Endothelial cell of umbilical vein (primary cell): ENCODE data around the gene MTF1. TPM values are rescaled to one million over a fixed set of nuclear protein-coding genes. Genes with fewer than 3 reads are reported as not detected.

ENCODE experiments used
- BruUV-seq: library from RNA; stranded (reverse); fragments of 400-500 nt; replicated peaks from 2 replicates; lab custom pipeline; 2021; lab: Mats Ljungman, UMichigan
- CTCF ChIA-PET: fragments of 300-600, 350-600 bp; sonication (Branson Sonifier 250); formaldehyde crosslinking; loops from one replicate; lab custom pipeline; 2021; ENCODE audit warnings: antibody characterized with exemption, inconsistent platforms; lab: Charles Lee
- POLR2A ChIA-PET: fragments of 300-600, 350-600 bp; sonication (Branson Sonifier 250); formaldehyde crosslinking; loops from one replicate; lab custom pipeline; 2021; ENCODE audit warnings: antibody characterized with exemption, inconsistent platforms; lab: Charles Lee
- DNase-seq: peaks from one replicate; pipeline ENCODE4 v3.0.0-alpha.2; 2011; ENCODE audit warnings: low read depth, low spot score
- FAIRE-seq: peaks from 2 replicates; lab custom pipeline; 2011; peaks lifted over from hg19 to GRCh38; lab: Jason Lieb, UNC
- H2AFZ ChIP-seq: 2 replicates; pipeline ENCODE4 v1.6.0; 2012; ENCODE audit warnings: low read depth, low read length, control low read depth, inconsistent platforms
- H3K27ac ChIP-seq: 2 replicates; pipeline ENCODE4 v1.5.1; 2011; ENCODE audit warnings: low read depth, mild to moderate bottlenecking, control low read depth, low read length, moderate library complexity; ENCODE audit not compliant: insufficient read depth
- H3K27me3 ChIP-seq, 2 experiments: 2 replicates each; pipeline versions ENCODE4 v1.6.0 to v1.6.1; 2011; ENCODE audit warnings: low read length in 2 of 2, mixed read lengths in 1 of 2; ENCODE audit not compliant: control insufficient read depth in 2 of 2, insufficient read depth in 2 of 2
- H3K36me3 ChIP-seq, 2 experiments: 2 replicates in 1 of 2; 3 replicates in 1 of 2; pipeline ENCODE4 v1.5.1; 2011; ENCODE audit warnings: low read length in 2 of 2, mild to moderate bottlenecking in 1 of 2, moderate library complexity in 1 of 2; ENCODE audit not compliant: control insufficient read depth in 2 of 2, insufficient read depth in 2 of 2; ENCODE audit errors: extremely low read depth in 1 of 2
- H3K4me1 ChIP-seq: 3 replicates; pipeline ENCODE4 v1.5.1; 2011; ENCODE audit warnings: mild to moderate bottlenecking, low read length; ENCODE audit not compliant: control insufficient read depth, insufficient read depth; ENCODE audit errors: extremely low read depth
- H3K4me2 ChIP-seq: 2 replicates; pipeline ENCODE4 v1.6.1; 2011; ENCODE audit warnings: low read length, control low read depth, mixed read lengths; ENCODE audit not compliant: insufficient read depth
- H3K4me3 ChIP-seq, 3 experiments: fragments of 200-600 bp in 1 of 3; sonication (generic), shearing (Covaris generic) in 1 of 3; replicated peaks in 1 of 3; 2 replicates each; pipeline ENCODE4 v1.5.1; 2011 to 2016; ENCODE audit warnings: control low read depth in 3 of 3, low read length in 3 of 3, mild to moderate bottlenecking in 2 of 3, inconsistent platforms in 1 of 3, low read depth in 1 of 3, moderate library complexity in 1 of 3; ENCODE audit not compliant: insufficient read depth in 1 of 3
- H3K79me2 ChIP-seq: 2 replicates; pipeline ENCODE4 v1.6.0; 2012; ENCODE audit warnings: low read length, inconsistent platforms; ENCODE audit not compliant: control insufficient read depth, insufficient read depth
- H3K9ac ChIP-seq: replicated peaks from 2 replicates; pipeline ENCODE3; 2011; ENCODE audit warnings: low read length, control low read depth; ENCODE audit not compliant: insufficient read depth; ENCODE audit errors: extremely low read depth
- H3K9me1 ChIP-seq: replicated peaks from 3 replicates; pipeline ENCODE4 v1.6.0; 2011; ENCODE audit warnings: mild to moderate bottlenecking, low read length; ENCODE audit not compliant: control insufficient read depth, insufficient read depth; ENCODE audit errors: extremely low read depth
- H3K9me3 ChIP-seq: replicated peaks from 2 replicates; pipeline ENCODE4 v1.5.1; 2012; ENCODE audit warnings: low read length, inconsistent platforms; ENCODE audit not compliant: control insufficient read depth, insufficient read depth
- H4K20me1 ChIP-seq: replicated peaks from 2 replicates; pipeline ENCODE3; 2011; ENCODE audit warnings: mild to moderate bottlenecking, low read length; ENCODE audit not compliant: control insufficient read depth, insufficient read depth; ENCODE audit errors: extremely low read depth
- CTCF ChIP-seq, 2 donors: IDR thresholded peaks; 1 replicate in 1 of 2; 2 replicates in 1 of 2; pipeline ENCODE4 v1.5.1; 2011; ENCODE audit warnings: low read length in 2 of 2, mild to moderate bottlenecking in 2 of 2, moderate library complexity in 2 of 2, control low read depth in 1 of 2, inconsistent platforms in 1 of 2, low read depth in 1 of 2; ENCODE audit not compliant: insufficient read depth in 1 of 2; ENCODE audit errors: extremely low read depth in 1 of 2
- EZH2 ChIP-seq: IDR thresholded peaks from 2 replicates; pipeline ENCODE4 v1.6.1; 2012; ENCODE audit warnings: borderline replicate concordance, low read depth, mild to moderate bottlenecking, moderate library complexity, low read length, inconsistent platforms; ENCODE audit not compliant: severe bottlenecking
- FOS ChIP-seq: IDR thresholded peaks from 2 replicates; pipeline ENCODE4 v1.6.1; 2011; ENCODE audit warnings: mild to moderate bottlenecking, low read length, moderate library complexity, borderline replicate concordance; ENCODE audit not compliant: insufficient read depth
- GATA2 ChIP-seq: IDR thresholded peaks from 2 replicates; pipeline ENCODE4 v1.7.0; 2011; ENCODE audit warnings: low read depth, mild to moderate bottlenecking, moderate library complexity, mixed read lengths, low read length; ENCODE audit not compliant: insufficient read length, insufficient read depth
- JUN ChIP-seq: IDR thresholded peaks from 2 replicates; pipeline ENCODE4 v1.6.1; 2011; ENCODE audit warnings: borderline replicate concordance, low read depth; ENCODE audit not compliant: insufficient read length, insufficient read depth
- MAX ChIP-seq: IDR thresholded peaks from 2 replicates; pipeline ENCODE4 v1.6.1; 2011; ENCODE audit not compliant: insufficient read depth, insufficient read length
- MYC ChIP-seq: IDR thresholded peaks from one replicate; pipeline ENCODE4 v1.6.1; 2011; ENCODE audit warnings: mild to moderate bottlenecking, low read depth, low read length
- POLR2A ChIP-seq: IDR thresholded peaks from 2 replicates; pipeline ENCODE4 v1.6.1; 2012; ENCODE audit warnings: low read depth, mild to moderate bottlenecking, control low read depth, low read length
- POLR2AphosphoS5 ChIP-seq: IDR thresholded peaks from 2 replicates; pipeline ENCODE4 v1.6.1; 2012; ENCODE audit warnings: low read depth, mild to moderate bottlenecking, control low read depth, low read length, moderate library complexity; ENCODE audit not compliant: insufficient read depth
- dilution Hi-C: fragments of 300-500 bp; cut with MboI; formaldehyde crosslinking; loops from one replicate; pipeline ENCODE4 v1.15.0; 2019; ENCODE audit warnings: low sequenced_read_pairs; ENCODE audit not compliant: extremely low pct_ligation_motif_present
- intact Hi-C: fragments of 100-400 bp; cut with micrococcal nuclease; formaldehyde crosslinking; loops from one replicate; pipeline ENCODE4 v1.10.0; 2022
- polyA plus RNA-seq, 4 experiments: library from polyadenylated mRNA; depleted of rRNA in 3 of 4; stranded (reverse) in 3 of 4; unstranded in 1 of 4; fragments of >200 nt; gene quantifications; 2 replicates each; pipeline versions ENCODE4 v1.2.1 to v1.2.3, GENCODE V29; 2011 to 2012; ENCODE audit warnings: missing spikeins in 1 of 4
- total RNA-seq: library from RNA; stranded (reverse); gene quantifications from 2 replicates; pipeline ENCODE4 v1.2.3, GENCODE V29; 2021

The MTF1 gene
- total and polyA plus RNA-seq, 2 donors (not counting 3 experiments of a cell fraction or from before 2014, with no cell fraction given), result 4.9 to 18.5 TPM

DNA sequence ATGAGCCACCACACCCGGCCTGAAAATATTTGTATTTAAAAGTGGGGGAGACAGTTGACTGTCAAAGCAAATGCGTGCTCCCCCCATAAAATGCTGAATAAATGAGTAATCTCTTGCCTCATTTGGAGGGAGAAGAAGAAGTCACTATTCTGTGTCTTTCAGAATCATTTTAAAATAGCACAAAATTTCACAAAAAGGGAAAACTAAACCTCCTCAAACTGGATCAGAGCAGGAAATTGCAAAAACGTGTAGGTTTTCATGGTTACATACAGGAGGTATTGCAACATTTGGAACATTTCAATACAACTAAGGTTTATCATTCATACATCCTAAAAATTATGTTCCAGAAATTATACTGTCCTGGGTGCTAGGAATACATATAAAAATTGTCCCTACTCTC, 13.6 kb downstream of the MTF1 start:
- intact Hi-C loops (no loop called here), dilution Hi-C loops (no loop called here)
- no peak for TF ChIP-seq FOS
- no peak for TF ChIP-seq EZH2
- TF ChIP-seq JUN, result no peak
- TF ChIP-seq CTCF (IDR thresholded peaks at IDR 0.05; ENCODE audit: extremely low read depth in 1 of 2, insufficient read depth in 1 of 2, low read depth in 1 of 2, low read length in 2 of 2), result no peak
- no peak for TF ChIP-seq MYC
- TF ChIP-seq GATA2, result no peak
- TF ChIP-seq POLR2A, result no peak
- TF ChIP-seq MAX, result no peak
- TF ChIP-seq POLR2AphosphoS5, result no peak
- Histone ChIP-seq H3K27me3 (no peaks in the 10 kb centered on the region), H3K27ac (no peak overlapping the region), H3K9me1 (no peaks in the 10 kb centered on the region), H4K20me1 (no peaks in the 10 kb centered on the region), H2AFZ (no peak overlapping the region), H3K79me2 (peaks cover 48% of the 10 kb centered on the region), H3K4me1 (peaks cover 2% of the 10 kb centered on the region), H3K9me3 (no peaks in the 10 kb centered on the region), H3K4me3 (no peak overlapping the region), H3K4me2 (no peak overlapping the region), H3K36me3 (peaks cover 0 to 1% of the 10 kb centered on the region in 2 experiments), H3K9ac (no peak overlapping the region)
- DNase-seq (no peak), FAIRE-seq (no peak)
- POLR2A ChIA-PET, result no interaction called here
- CTCF ChIA-PET, result interaction anchor here (0.8 to 1.9 kb wide), 2 partner anchors 14 to 81 kb away, joined by 3 to 10 read pairs; partner anchors contain the start of gene MTF1
- BruUV-seq, result no TSS peak
